Neural progenitor cell (in vitro differentiated cells): ENCODE data around the gene TPTE2. TPM values are rescaled to one million over a fixed set of nuclear protein-coding genes. Genes with fewer than 3 reads are reported as not detected.

Experiments used
- DNase-seq: peaks from one replicate; pipeline ENCODE4 v3.0.0-alpha.2; 2016; ENCODE audit warnings: low spot score
- H2AFZ ChIP-seq: fragments of 200-600 bp; sonication (generic); replicated peaks from 2 replicates; pipeline ENCODE4 v1.6.1; 2016; ENCODE audit warnings: antibody characterized with exemption
- H3F3A ChIP-seq: fragments of 200-600 bp; sonication (generic); 2 replicates; pipeline ENCODE4 v1.6.1; 2016; ENCODE audit warnings: antibody characterized with exemption, low read depth
- H3K27ac ChIP-seq: fragments of 200-600 bp; sonication (generic); 2 replicates; pipeline ENCODE4 v1.5.1; 2016; ENCODE audit warnings: mild to moderate bottlenecking
- H3K27me3 ChIP-seq: fragments of 200-600 bp; sonication (generic); 2 replicates; pipeline ENCODE4 v1.6.1; 2016; ENCODE audit warnings: mild to moderate bottlenecking, moderate library complexity
- H3K36me3 ChIP-seq: fragments of 200-600 bp; sonication (generic); 2 replicates; pipeline ENCODE4 v1.5.1; 2016
- H3K4me1 ChIP-seq: fragments of 200-600 bp; sonication (generic); 2 replicates; pipeline ENCODE4 v1.6.1; 2016; ENCODE audit warnings: mixed run types
- H3K4me2 ChIP-seq: fragments of 200-600 bp; sonication (generic); 2 replicates; pipeline ENCODE4 v1.6.1; 2016
- H3K4me3 ChIP-seq: fragments of 200-600 bp; sonication (generic); 2 replicates; pipeline ENCODE4 v1.5.1; 2016
- H3K79me2 ChIP-seq: fragments of 200-600 bp; sonication (generic); 2 replicates; pipeline ENCODE4 v1.6.1; 2016; ENCODE audit warnings: low read depth
- H3K9ac ChIP-seq: fragments of 200-600 bp; sonication (generic); 2 replicates; pipeline ENCODE4 v1.6.1; 2016
- H3K9me3 ChIP-seq: fragments of 200-600 bp; sonication (generic); 2 replicates; pipeline ENCODE4 v1.5.1; 2016; ENCODE audit warnings: low read depth
- H4K20me1 ChIP-seq: fragments of 200-600 bp; sonication (generic); 2 replicates; pipeline ENCODE4 v1.6.1; 2016; ENCODE audit warnings: low read depth
- H3K27ac Mint-ChIP-seq: 3 replicates; pipeline ENCODE4 v1.8.0; 2021; ENCODE audit warnings: mixed read lengths
- H3K27me3 Mint-ChIP-seq: 2 replicates; pipeline ENCODE4 v1.8.0; 2022; ENCODE audit warnings: low read depth, mild to moderate bottlenecking, inconsistent platforms, moderate library complexity, mixed read lengths; ENCODE audit not compliant: insufficient read depth
- H3K36me3 Mint-ChIP-seq: 3 replicates; pipeline ENCODE4 v1.8.0; 2021; ENCODE audit warnings: mixed read lengths
- H3K4me1 Mint-ChIP-seq: 3 replicates; pipeline ENCODE4 v1.8.0; 2021; ENCODE audit warnings: mixed read lengths
- H3K4me3 Mint-ChIP-seq: 3 replicates; pipeline ENCODE4 v1.8.0; 2021; ENCODE audit warnings: mild to moderate bottlenecking, moderate library complexity, mixed read lengths
- H3K9me3 Mint-ChIP-seq: 3 replicates; pipeline ENCODE4 v1.8.0; 2020; ENCODE audit warnings: mixed read lengths
- EZH2 ChIP-seq: fragments of 200-600 bp; sonication (generic); IDR thresholded peaks from 2 replicates; pipeline ENCODE4 v1.6.1; 2017; ENCODE audit warnings: antibody characterized with exemption, mild to moderate bottlenecking, moderate library complexity
- EZH2phosphoT487 ChIP-seq: fragments of 200-600 bp; sonication (generic); IDR thresholded peaks from 2 replicates; pipeline ENCODE4 v1.6.1; 2017; ENCODE audit warnings: antibody characterized with exemption
- total RNA-seq: library from RNA; depleted of rRNA; stranded (reverse); fragments of >200 nt; gene quantifications from 2 replicates; pipeline ENCODE4 v1.2.3, GENCODE V29; 2015; ENCODE audit warnings: low replicate concordance
- TF ChIP-seq, protein P1 (sequence below): fragments of 200-600 bp; sonication (generic); IDR thresholded peaks from 2 replicates; pipeline ENCODE4 v1.5.1; 2017; ENCODE audit warnings: antibody characterized with exemption, mild to moderate bottlenecking

TPTE2 gene
- total RNA-seq, 1 donor from 2014 or later, result 0.17 TPM

DNA sequence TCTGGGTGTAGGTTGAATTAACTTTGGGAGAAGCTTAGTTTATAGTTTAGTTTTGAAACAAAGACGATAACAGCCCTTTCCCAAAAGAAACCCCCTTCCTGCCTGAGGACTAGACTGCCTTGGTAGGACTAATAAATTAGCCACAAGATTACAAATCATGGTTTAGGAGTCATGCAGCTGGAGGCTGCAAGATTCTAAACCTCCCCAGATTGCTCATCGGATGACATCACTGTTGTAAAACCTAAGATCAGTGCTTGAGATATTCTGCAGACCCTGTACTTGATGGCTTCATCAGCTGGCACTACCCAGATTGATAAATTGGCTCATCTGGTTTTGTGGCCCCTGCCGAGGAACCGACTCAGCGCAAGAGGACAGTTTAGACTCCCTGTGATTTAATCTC is 36.2 kb upstream of the TPTE2 start:
- Histone ChIP-seq H3K9ac (no peak overlapping the region), H3K27ac (no peak overlapping the region), H3K36me3 (no peaks in the 10 kb centered on the region), H3K27me3 (peaks cover 18% of the 10 kb centered on the region), H3K4me2 (no peak overlapping the region), H3K4me3 (no peak overlapping the region), H2AFZ (no peak overlapping the region), H3K9me3 (no peaks in the 10 kb centered on the region), H3K79me2 (no peaks in the 10 kb centered on the region), H3K4me1 (peaks cover 3% of the 10 kb centered on the region), H4K20me1 (no peaks in the 10 kb centered on the region), H3F3A (no peaks in the 10 kb centered on the region)
- DNase-seq, result no peak
- H3K27ac Mint-ChIP-seq, result no peak overlapping the region
- H3K27me3 Mint-ChIP-seq, result peaks cover 7% of the 10 kb centered on the region
- H3K4me3 Mint-ChIP-seq, result no peak overlapping the region
- no peaks in the 10 kb centered on the region for H3K9me3 Mint-ChIP-seq
- peaks cover 5% of the 10 kb centered on the region for H3K4me1 Mint-ChIP-seq
- no peak for TF ChIP-seq EZH2
- TF ChIP-seq, protein P1, sequence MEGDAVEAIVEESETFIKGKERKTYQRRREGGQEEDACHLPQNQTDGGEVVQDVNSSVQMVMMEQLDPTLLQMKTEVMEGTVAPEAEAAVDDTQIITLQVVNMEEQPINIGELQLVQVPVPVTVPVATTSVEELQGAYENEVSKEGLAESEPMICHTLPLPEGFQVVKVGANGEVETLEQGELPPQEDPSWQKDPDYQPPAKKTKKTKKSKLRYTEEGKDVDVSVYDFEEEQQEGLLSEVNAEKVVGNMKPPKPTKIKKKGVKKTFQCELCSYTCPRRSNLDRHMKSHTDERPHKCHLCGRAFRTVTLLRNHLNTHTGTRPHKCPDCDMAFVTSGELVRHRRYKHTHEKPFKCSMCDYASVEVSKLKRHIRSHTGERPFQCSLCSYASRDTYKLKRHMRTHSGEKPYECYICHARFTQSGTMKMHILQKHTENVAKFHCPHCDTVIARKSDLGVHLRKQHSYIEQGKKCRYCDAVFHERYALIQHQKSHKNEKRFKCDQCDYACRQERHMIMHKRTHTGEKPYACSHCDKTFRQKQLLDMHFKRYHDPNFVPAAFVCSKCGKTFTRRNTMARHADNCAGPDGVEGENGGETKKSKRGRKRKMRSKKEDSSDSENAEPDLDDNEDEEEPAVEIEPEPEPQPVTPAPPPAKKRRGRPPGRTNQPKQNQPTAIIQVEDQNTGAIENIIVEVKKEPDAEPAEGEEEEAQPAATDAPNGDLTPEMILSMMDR, result no peak
- no peak for TF ChIP-seq EZH2phosphoT487
- H3K36me3 Mint-ChIP-seq, result no peaks in the 10 kb centered on the region

DNA sequence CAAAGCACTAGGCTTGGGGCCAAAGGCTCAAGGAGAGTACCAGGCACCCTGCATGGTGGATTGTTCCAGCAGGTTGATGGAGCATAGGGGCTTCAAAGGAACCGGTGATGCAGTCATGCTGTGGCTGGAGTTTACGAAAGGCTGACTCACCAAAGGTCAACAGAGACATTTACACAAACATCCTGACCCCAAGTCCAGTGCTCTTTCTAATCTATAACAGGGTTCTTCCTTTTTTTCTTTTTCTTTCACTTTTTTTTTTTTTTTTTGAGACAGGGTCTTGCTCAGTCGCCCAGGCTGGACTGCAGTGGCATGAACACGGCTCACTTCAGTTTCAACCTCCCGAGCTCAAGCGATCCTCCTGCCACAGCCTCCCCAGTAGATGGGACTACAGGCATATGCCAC is 35.6 kb upstream of the TPTE2 start:
- Histone ChIP-seq H4K20me1 (no peaks in the 10 kb centered on the region), H2AFZ (no peak overlapping the region), H3K4me3 (no peak overlapping the region), H3K4me1 (peaks cover 3% of the 10 kb centered on the region), H3K9me3 (no peaks in the 10 kb centered on the region), H3K79me2 (no peaks in the 10 kb centered on the region), H3K4me2 (no peak overlapping the region), H3K9ac (no peak overlapping the region), H3K27ac (no peak overlapping the region), H3K27me3 (peaks cover 12% of the 10 kb centered on the region), H3K36me3 (no peaks in the 10 kb centered on the region), H3F3A (no peaks in the 10 kb centered on the region)
- TF ChIP-seq EZH2phosphoT487 (no peak), EZH2 (no peak)
- TF ChIP-seq, protein P1, result no peak
- H3K4me1 Mint-ChIP-seq, result peaks cover 5% of the 10 kb centered on the region
- peaks cover 7% of the 10 kb centered on the region for H3K27me3 Mint-ChIP-seq
- no peak for DNase-seq
- H3K36me3 Mint-ChIP-seq, result no peaks in the 10 kb centered on the region
- no peak overlapping the region for H3K4me3 Mint-ChIP-seq
- no peak overlapping the region for H3K27ac Mint-ChIP-seq
- H3K9me3 Mint-ChIP-seq, result no peaks in the 10 kb centered on the region

DNA sequence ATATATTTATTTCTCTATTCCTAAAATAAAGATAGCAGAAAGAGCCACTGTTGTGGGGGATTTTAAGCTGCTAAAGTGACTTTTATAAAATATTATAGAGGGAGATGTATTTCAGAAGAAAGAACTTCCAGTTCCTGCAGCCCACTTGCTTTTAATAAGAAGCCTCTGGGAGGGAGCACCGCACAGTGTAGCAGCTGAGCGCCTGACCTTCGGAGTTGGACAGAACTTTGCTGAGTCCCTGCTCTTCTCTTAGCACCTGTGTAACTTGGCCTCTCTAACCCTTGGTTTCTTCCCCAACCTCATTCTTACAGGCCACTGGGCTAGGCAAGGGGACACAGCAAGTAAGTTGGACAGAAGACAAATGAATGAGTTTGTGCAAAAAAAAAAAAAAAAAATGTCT is 34.8 kb upstream of the TPTE2 start:
- Histone ChIP-seq H3F3A (no peaks in the 10 kb centered on the region), H3K79me2 (no peaks in the 10 kb centered on the region), H2AFZ (no peak overlapping the region), H3K36me3 (no peaks in the 10 kb centered on the region), H3K27me3 (peaks cover 4% of the 10 kb centered on the region), H3K4me1 (no peaks in the 10 kb centered on the region), H3K9me3 (no peaks in the 10 kb centered on the region), H3K4me3 (no peak overlapping the region), H4K20me1 (no peaks in the 10 kb centered on the region), H3K9ac (no peak overlapping the region), H3K4me2 (no peak overlapping the region), H3K27ac (no peak overlapping the region)
- no peak for TF ChIP-seq EZH2
- TF ChIP-seq, protein P1, result no peak
- TF ChIP-seq EZH2phosphoT487, result no peak
- Mint-ChIP-seq H3K4me1 (peaks cover 9% of the 10 kb centered on the region), H3K27me3 (peaks cover 7% of the 10 kb centered on the region), H3K36me3 (no peaks in the 10 kb centered on the region), H3K9me3 (peaks cover 3% of the 10 kb centered on the region), H3K27ac (no peak overlapping the region), H3K4me3 (no peak overlapping the region)
- no peak for DNase-seq
